T-helper 1 cell (primary cell): ENCODE measurements around the gene ARHGEF18.
A peak's percentile ranks its signal among the peaks of the same experiment; 100 is the strongest.
"Not testable (repeated sequence)": the region's sequence is repeated elsewhere in the genome, so short reads cannot be mapped to it uniquely, and the experiment has no call there.

ENCODE experiments used
- DNase-seq, 5 donors: peaks; one replicate each; pipeline ENCODE4 v3.0.0-alpha.2; 2012 to 2020

Gene ARHGEF18

DNA sequence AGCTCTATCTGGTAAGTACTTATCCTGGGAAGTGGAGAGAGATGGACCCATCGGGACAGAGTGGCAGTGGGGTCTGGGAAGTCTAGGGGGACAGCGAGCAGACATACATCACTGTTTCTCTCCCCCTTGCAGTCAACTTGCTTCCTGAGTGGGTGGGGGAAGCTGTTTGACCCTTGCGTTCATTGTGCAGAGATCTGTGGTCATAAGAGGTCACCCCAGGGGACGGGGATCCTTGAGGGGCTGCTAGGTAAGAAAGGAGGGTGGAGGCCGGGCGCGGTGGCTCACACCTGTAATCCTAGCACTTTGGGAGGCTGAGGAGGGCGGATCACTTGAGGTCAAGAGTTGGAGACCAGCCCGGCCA lies 474 bp downstream of the ARHGEF18 start:
- no peak for DNase-seq

DNA sequence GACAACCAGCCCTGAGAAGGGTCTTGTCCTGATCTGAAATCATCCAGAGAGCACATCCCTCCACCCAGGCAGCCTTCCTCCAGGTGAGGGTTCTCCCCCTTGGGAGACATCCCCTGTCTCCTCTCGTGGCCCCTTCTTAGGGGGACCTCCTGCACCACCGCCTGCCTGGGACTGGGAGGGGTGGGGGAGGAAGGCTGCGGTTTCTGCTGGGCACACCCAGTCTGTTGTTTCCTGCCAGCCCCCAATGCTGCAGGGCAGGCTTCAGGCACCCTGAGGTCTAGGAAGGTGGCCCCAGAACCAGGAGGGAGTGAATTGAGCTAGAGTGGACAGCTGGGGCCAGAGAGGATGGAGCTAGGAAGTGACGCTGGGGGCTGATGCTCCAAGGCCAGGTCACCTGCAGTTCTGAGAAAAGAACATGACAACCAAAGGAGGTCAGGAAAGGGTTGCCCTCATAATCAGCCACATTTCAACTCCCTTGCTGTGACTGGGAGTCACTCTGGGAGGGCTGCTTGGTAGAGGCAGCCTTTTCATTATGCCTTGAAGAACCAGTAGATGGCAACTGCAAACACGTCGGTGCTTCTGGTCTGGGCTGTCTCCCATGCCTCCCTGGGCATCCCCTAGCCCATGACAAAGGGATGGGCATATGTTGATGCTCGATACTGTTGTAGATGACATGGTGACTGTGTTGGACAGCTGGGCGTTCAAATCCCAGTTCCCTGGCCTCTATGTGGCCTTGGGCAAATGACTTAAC lies 1.4 kb downstream of the ARHGEF18 start:
- peak in 4 of 5 donors; percentile 29 to 71 (median 38) for DNase-seq

DNA sequence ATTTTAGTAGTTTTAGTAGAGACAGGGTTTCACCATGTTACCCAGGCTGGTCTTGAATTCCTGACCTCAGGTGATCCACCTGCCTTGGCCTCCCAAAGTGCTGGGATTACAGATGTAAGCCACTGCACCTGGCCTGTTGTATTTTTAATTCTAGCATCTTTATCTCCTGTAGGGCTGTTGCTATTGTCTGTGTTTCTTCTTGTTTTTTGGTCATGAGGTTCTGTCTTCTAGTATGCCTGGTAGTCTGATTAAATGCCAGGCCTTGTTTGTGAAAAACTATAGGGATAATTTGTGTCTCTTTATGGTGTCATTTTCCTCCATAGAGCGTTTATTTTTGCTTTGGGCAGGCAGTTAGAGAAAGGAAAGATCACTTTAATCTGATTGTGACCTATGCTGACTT lies 3.1 kb downstream of the ARHGEF18 start:
- no peak for DNase-seq

DNA sequence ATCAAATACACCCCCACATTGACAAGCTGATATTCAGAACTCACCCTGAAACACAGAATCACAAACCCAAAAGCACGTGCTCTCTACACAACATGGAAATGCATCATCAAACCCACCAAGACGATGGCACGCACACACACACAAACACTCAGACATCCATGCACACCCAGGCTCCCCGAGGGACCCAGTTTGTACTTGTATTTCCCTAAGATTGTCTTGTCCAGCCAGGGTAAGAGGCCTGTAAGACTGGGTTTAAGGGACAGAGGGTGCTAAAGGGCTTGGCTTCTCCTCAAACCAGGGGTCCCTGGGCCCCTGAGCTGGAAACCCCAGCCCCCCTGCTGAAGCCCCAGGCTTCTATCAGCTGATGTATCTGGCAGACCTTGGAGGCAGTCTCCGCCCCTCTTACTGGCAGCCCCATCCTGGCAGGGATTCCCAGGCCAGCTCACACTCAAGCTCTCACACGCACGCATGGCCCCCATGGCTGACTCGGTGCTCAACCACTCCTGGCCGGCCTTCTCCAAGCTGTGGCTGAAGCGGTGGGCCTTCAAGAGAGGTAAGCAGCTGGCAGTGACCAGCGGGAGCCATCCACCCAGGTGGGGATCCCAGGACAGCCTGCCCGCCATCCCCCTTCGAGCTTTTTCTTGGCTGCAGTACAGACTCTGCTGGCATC lies 6.5 kb downstream of the ARHGEF18 start:
- DNase-seq, result no peak

DNA sequence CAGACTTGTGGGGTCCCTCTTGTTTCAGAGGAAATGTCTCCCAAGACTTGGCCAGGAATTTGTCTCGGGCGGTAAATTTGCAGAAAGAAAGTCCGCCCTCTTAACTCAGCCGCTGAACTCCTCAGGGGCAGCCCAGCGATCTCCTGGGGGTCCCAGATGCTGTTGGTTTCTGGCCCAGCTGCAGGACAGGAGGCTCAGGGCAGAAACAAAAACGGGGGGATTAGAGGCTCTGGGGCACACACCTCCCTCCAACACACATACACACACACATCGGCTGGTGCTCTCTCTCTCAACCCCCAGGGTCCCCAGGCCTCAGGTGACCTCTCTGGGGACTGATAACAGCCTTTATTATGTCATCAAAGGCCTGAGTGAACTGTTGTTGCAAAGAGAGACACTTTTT lies 7.1 kb downstream of the ARHGEF18 start:
- DNase-seq, result no peak

DNA sequence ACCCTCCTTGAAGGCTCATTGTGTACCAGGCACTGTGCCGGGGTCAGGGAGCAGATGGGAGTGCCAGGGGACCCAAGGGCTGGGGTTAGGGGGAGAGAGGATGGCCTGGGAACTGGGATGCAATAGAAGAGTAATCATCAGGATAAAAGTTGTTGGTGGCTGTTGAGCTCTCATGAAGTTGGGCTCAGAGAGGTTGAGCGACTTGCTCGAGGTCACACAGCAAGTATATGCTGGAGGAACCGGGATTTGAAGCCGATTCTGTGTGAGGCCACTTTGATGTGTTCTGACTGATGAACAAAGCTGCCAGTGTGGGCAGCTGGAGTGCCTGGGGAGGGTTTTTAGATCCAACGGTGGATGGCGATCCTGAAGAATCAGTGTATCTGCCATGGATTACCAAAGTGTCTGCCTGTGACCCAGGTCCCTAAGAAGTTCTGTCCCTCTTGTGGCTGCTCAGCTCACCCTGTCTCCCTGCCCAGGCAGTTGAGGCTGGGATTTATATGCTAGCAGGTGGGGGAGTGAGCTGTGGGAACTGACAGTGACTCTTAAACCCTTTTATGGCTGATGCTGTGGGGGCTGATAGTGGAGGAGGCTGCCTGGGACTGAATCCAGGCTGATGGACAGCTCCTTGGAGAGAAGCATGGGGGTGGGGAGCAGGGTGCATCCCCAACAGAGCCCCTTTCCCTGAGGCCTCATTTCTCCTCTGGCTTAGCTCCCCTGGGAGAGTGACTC lies 8.3 kb downstream of the ARHGEF18 start:
- no peak for DNase-seq

DNA sequence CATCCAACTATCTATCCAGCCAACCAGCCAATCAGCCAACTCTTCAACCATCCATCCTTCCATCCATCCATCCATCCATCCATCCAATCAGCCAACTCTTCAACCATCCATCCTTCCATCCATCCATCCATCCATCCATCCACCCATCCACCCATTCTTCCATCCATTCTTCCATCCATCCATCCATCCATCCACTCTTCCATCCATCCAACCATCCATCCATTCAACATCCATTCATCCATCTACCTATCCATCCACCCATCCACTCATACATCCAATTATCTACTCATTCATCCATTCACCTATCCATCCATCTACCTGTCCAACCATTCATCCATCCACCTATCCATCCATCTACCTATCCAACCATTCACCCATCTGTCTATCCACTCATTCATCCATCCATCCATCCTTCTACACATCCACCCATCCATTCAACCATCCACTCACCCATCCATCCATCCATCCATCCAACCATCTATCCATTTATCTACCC lies 9.4 kb downstream of the ARHGEF18 start:
- DNase-seq, result no peak

DNA sequence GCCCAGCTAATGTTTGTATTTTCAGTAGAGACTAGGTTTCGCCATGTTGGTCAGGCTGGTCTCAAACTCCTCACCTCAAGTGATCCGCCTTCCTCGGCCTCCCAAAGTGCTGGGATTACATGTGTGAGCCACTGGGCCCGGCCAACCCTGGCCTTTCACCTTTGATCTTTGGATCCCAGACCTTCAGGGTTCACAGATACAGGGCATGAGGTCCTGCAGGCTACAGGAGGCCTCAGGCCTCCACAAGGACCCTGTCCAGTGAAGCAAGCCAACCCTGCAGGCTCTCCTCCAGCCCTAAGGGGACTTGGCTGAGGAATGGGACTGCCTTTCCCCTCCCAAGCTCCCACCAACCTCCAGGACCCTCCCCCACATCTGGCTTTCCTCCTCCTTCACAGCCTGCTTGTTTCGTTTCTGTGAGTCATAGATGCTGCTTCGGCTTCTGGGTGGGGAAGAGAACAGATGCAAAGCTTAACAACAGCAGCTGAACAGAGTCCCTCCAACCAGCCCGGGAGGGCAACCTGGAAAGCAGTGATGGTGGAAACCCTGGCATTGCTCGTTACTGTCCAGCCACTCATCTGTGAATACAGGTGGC lies 11.8 kb downstream of the ARHGEF18 start:
- no peak for DNase-seq

DNA sequence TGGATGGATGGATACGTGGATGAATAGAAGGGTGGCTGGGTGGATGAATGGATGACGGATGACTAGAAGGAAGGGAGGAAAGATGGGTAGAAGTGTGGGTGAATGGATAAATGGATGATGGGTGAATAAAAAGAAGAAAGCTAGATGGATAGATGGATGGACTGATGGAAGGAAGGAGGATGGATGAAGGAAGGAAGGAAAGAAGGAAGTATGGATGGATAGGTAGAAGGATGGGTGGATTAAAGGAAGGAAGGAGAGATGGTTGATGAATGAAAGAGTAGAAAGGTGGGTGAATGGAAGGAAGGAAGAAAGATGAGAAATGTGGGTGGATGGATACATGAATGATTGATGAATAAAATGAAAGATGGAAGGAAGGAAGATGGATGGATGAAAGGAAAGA lies 14.5 kb downstream of the ARHGEF18 start:
- DNase-seq, result no peak

DNA sequence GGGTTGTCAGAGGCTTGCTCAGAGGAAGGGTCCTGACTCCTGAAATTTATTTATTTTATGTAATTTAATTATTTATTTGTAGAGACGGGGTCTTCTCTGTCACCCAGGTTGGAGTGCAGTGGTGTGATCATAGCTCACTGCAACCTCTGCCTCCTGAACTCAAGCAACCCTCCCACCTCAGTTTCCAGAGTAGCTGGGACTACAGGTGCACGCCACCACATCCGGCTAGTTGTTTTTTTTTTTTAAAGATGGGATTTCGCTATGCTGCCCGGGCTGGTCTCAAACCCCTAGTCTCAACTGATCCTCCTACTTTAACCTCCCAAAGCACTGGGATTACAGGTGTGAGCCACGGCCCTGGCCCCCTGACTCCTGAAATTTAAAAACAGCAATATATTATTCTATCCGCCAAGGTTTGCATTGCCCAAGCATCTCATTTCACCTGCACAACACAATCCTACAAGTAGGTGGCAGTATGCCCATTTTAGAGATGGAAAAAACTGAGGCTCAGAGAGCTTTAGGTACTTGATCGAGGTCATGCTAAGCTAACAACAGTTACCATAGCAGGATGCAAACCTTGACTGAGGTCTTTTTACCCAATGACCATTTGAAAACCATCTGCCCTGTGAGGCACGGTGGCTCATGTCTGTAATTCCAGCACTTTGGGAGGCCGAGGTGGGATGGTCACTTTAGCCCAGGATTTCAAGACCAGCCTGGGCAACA lies 18.1 kb downstream of the ARHGEF18 start:
- peak in 1 of 5 donors; percentile 50 for DNase-seq

DNA sequence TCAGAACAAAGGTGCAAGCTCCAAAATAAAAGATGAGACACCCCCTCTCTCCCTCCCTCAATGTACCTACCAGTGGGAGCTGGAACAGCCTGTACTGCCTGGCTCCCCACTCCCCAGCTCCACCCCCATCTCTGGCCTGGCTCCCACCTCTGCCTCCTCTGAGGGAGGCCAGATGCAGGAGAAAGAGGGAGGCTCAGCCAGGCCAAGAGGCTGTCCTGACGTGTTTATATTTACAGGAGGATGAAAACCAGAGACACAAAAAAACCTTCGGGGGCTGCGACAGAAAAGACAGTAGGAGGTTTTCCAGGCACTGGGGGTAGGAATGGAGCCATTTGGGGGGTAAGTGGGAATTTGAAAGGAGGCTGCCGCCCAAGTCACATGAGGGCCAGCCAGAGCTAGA lies 19.7 kb downstream of the ARHGEF18 start:
- DNase-seq, result no peak

DNA sequence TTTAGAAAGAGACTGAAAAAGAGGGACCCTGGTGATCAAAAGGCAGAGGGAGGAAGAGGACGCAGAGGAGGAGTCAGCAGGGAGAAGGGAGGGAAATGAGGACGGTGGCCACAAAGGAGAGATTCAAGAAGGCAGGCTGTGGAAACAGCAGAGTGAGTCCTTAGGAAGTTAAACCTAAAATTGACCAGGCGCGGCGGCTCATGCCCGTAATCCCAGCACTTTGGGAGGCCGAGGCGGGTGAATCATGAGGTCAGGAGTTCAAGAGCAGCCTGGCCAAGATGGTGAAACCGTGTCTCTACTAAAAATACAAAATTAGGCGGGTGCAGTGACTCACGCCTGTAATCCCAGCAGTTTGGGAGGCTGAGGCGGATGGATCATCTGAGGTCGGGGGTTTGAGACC lies 20.1 kb downstream of the ARHGEF18 start:
- not testable (repeated sequence) for DNase-seq

DNA sequence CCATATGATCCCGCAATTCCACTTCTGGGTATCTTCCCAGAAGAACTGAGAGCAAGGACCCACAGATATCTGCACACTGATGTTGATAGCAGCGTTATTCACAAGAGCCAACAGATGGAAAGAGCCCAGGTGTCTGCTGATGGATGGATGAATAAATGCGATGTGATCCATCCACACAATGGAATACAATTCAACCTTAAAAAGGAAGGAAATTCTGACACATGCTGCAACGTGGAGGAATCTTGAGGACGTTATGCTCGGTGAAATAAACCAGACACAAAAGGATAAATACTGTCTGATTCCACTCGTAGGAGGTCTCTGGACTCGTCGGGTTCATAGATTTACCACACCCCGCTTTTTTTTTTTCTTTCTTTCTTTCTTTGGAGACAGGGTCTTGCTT lies 21.8 kb downstream of the ARHGEF18 start:
- DNase-seq, result no peak

DNA sequence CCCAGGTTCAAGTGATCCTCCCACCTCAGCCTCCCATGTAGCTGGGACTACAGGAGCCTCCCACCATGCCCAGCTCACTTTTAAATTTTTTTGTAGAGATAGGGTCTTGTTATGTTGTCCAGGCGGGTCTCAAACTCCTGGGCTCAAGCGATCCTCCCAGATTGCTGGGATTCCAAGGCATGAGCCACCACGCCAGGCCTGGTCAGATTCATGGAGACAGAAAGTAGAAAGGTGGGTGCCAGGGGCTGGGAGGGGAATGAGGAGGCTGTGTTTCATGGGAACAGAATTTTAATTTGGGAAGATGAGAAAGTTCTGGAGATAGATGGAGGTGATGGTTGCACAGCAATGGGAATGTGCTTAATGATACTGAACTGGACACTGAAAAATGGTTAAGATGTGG lies 22.3 kb downstream of the ARHGEF18 start:
- DNase-seq, result no peak

DNA sequence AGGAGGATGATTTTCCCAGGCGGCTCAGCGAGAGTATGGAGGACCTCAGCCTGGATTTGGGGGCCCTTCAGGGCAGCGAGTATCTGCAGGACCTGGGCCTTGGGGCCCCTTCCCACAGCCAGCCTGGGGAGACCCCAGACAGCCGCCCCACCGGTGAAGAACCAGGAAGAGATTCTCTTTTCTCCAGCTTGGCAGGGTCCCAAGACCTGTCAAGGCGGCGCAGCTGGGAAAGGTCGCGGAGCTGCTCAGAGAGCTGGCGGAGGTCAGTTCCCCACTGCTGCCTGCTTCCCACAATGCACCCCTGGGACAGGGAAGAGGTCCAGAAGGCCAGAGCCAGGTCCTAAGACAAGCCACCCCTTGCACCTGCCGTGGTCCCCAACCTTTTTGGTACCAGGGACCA lies 24.1 kb downstream of the ARHGEF18 start:
- DNase-seq, result no peak

DNA sequence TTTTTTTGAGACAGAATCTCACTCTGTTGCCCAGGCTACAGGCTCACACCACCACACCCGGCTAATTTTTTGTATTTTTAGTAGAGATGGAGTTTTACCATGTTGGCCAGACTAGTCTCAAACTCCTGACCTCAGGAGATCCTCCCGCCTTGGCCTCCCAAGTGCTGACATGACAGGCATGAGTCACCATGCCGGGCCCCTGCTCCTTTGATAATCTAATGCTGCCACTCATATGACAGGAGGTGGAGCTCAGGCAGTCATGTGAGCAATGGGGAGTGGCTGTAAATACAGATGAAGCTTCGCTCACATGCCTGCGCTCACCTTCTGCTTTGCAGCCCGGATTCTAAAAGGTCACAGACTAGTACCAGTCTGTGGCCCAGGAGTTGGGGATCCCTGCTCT lies 25.1 kb downstream of the ARHGEF18 start:
- no peak for DNase-seq

DNA sequence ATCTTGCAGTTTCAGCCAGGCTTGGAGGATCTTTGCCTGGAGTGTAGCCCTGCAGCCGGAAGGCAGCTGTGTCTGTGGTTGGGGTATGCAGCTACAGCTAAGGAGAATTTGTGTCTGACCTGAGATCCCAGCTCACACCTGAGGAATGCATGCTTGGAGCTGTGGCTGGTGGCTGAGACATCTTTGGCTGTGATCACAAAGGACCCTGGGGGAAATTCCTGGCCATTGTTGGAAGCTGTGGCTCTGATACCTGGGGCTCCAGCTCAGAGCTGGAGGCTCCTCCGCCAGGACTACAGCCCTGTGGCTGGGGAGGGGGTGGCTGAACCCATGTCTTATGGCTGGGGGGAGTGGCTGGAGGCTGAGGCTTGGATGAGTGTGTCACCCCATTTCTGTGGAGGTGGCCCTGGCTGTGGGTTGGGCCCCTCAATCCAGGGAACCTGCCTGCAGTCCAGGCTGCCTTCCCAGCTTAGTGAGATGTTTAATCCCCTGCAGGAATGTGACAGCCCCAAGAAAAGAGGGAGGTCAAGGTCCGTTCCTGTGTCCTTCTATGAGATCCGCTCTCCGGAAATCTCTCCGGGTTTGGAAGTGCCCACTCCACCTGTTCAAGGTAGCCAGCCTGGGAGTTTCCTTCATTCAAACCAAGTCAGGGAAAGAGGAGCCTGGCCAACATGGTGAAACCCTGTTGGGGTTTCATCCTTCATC lies 27.6 kb downstream of the ARHGEF18 start:
- no peak for DNase-seq

DNA sequence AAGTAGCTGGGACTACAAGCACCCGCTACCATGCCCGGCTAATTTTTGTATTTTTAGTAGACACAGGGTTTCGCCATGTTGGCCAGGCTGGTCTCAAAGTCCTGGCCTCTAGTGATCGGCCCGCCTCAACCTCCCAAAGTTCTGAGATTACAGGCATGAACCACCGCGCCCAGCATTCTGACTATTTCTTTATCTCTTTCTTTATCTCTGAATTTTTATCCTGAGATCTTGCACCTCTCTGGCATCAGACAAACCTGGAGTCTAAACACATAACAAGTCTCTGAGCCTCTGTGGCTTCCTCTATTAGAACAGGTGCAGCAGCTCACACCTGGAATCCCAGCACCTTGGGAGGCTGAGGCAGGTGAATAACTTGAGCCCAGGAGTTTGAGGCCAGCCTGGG lies 28.5 kb downstream of the ARHGEF18 start:
- DNase-seq, result no peak

DNA sequence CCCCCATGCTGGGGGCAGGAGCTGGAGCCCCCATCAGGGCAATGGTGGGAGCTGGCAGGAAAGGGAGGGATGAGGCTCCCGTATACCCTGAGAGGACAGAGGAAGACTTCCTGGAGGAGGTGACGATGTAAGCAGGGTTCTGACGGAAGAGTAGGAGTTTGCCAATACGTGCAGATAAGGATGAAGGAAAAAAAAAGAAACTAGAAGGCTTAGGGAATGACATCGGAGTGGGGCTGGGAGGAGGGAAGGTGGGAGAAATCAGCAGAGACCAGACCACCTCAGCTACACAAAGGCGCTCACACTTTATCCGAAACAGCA lies 32.3 kb downstream of the ARHGEF18 start:
- no peak for DNase-seq

DNA sequence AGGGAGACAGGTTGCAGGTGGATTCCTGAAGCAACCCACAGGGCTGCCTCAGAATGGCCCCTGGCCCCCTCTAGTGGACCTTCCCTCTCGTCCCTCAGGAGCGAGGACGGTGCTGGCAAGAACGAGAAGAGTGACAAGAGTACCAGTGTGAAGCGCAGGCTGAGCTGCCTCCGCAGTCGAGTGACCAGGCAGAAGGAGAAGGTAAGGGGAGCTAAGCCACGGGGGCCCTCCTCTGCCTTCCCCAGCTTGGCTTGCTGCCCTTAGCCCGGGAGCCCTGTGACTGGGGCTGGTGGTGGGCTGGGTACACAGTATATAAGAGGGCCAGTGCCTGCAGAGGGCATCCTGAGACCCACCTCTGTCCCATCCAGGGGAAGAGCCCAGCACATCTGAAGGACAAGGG lies 34.0 kb downstream of the ARHGEF18 start:
- DNase-seq, result no peak

DNA sequence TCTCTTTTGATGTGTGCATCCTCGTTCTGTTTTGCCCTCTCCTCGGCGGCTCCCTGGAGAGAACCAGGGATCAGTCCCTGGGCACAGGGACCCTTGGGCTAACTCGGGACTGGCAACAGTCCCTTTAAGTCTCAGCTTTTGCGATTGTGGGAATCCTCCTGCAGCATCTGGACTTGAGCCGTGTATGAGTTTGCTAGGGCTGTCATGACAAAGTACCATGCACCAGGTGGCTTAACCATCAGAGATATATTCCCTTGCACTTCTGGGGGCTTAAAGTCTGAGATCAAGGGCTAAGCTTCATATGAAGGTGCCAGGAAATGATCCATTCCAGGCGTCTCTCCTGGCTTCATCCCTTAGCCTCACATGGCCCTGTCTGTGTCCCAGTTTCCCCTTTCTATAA lies 34.5 kb downstream of the ARHGEF18 start:
- DNase-seq, result no peak

DNA sequence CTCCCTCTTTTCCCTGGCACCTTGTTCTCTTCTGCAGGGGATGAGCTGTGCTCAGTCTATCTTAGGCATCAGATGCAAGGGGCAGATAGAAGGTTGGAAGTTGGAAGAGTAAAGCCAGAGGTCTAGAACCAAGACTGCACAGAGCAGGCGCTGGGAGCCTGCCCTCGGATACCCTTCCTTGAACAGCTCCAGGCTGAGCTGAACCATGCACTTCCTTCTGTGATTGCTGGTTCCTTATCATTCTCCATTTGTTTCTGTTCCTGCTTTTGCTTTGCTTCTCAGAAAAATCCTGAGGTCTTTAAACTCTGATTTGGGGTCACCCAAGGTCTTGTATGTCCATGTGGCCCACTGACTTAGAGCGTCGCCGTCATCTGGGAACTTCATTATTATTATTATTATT lies 36.3 kb downstream of the ARHGEF18 start:
- no peak for DNase-seq
